ENCODE data around the gene RPTOR.
"Not testable (repeated sequence)": the region's sequence is repeated elsewhere in the genome, so short reads cannot be mapped to it uniquely, and the experiment has no call there.

RPTOR gene

DNA sequence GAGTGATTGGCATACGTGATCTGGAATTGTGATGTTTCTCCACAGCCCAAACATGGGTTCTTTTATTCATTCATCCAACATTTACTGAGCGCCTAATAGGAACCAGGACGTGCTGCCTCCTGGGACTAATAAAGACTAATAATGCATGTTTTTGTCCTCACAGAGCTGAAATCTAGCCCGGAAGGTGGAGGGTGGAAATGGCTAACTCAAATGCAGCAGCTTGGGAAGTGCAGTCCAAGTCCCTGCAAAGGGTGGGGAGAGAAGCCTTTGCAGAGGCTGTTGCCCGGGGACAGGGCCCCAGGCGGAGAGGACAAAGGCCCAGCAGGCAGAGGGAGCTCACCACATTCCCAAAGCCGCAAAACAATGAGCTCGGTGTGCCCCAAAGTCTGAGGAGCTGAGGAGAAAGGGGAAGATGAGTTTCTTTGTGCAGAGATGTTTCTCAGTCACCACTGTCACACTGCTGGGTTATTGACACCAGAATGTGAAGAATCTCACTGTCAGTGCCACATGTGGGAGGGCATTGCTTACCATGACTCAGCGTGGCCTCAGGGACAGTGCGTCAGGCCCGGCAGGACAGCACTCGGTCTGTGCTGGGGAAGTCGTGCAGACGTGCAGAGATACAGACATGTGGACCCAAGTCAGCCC is 328.8 kb downstream of the RPTOR start:
- TF ChIP-seq FOXP2 (optimal IDR thresholded peaks at IDR 0.05; ENCODE audit: control extremely low read depth, extremely low read length, insufficient read depth): no peak
- no peak for TF ChIP-seq EZH2 (IDR thresholded peaks at IDR 0.05)
- TF ChIP-seq POLR2AphosphoS5 (IDR thresholded peaks at IDR 0.05; ENCODE audit: borderline replicate concordance, low read depth, low read length): no peak
- Histone ChIP-seq H3K9ac (ENCODE audit: insufficient read length) (no peak overlapping the region), H3K27ac (no peak overlapping the region), H3K4me3 (no peak overlapping the region), H3K9me3 (ENCODE audit: low read depth, low read length) (no peaks in the 10 kb centered on the region), H3K36me3 (ENCODE audit: insufficient read depth, low read length) (no peaks in the 10 kb centered on the region; the same call in 1 of the 2 replicates)
- no peak for DNase-seq (ENCODE audit: low read depth, low spot score)

DNA sequence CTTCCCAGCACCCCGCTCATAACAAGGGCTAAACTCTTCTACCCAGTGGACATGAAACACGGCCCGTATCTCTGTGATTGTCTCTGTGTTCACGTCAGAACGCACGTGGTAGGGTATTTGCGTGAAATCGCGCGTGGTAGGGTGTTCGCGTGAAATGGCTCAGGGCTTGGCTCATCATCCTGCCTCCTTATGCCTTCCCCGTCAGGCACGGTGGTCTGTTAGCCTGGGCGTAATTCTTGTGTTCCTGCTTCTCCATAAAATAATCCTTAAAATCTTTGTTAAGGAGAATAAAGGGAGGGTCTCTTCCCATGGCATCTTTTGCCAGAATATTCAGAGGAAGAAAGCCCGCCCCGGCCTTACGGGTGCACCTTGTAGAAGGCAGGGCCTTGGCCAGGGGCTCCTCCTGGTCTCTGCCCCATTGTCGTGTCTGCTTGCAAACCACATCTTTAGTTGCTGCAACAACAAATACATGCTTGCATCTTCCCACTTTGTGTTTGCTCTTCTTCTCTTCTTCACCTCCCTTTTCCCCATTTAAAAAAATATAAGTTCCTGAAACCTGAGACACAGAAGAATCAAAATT is 330.3 kb downstream of the RPTOR start:
- H3K9ac ChIP-seq (ENCODE audit: insufficient read length): no peak overlapping the region
- no peaks in the 10 kb centered on the region for H3K9me3 ChIP-seq (ENCODE audit: low read depth, low read length)
- no peak for DNase-seq (ENCODE audit: low read depth, low spot score)
- no peaks in the 10 kb centered on the region; the same call in 1 of the 2 replicates for H3K36me3 ChIP-seq (ENCODE audit: insufficient read depth, low read length)
- H3K27ac ChIP-seq: no peak overlapping the region
- TF ChIP-seq EZH2 (IDR thresholded peaks at IDR 0.05) (no peak), FOXP2 (optimal IDR thresholded peaks at IDR 0.05; ENCODE audit: control extremely low read depth, extremely low read length, insufficient read depth) (no peak), POLR2AphosphoS5 (IDR thresholded peaks at IDR 0.05; ENCODE audit: borderline replicate concordance, low read depth, low read length) (no peak)
- no peak overlapping the region for H3K4me3 ChIP-seq

DNA sequence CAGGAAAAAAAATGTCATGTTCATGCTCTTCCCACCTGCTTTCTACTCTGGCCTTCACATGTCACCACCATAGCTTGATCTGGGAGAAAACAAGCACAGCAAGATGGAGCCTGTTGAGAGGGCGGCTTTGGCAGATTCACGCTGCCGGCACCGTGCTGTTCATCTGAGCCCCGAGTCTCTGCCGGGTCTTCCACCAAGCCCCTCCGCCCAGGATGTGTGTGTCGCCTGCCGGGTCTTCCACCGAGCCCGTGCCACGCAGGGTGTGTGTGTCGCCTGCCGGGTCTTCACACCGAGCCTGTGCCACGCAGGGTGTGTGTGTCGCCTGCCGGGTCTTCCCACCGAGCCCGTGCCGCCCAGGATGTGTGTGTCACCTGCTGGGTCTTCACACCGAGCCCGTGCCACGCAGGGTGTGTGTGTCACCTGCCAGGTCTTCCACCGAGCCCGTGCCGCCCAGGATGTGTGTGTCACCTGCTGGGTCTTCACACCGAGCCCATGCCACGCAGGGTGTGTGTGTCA is 330.9 kb downstream of the RPTOR start:
- H3K36me3 ChIP-seq (ENCODE audit: insufficient read depth, low read length); H3K4me3 ChIP-seq; H3K9me3 ChIP-seq (ENCODE audit: low read depth, low read length); H3K27ac ChIP-seq; H3K9ac ChIP-seq (ENCODE audit: insufficient read length); DNase-seq (ENCODE audit: low read depth, low spot score): not testable (repeated sequence)

DNA sequence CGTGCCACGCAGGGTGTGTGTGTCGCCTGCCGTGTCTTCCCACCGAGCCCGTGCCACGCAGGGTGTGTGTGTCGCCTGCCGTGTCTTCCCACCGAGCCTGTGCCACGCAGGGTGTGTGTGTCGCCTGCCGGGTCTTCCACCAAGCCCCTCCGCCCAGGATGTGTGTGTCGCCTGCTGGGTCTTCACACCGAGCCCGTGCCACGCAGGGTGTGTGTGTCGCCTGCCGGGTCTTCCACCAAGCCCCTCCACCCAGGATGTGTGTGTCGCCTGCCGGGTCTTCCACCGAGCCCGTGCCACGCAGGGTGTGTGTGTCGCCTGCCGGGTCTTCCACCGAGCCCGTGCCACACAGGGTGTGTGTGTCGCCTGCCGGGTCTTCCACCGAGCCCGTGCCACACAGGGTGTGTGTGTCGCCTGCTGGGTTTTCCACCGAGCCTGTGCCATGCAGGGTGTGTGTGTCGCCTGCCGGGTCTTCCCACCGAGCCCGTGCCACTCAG is 331.9 kb downstream of the RPTOR start:
- not testable (repeated sequence) for DNase-seq (ENCODE audit: low read depth, low spot score); H3K9me3 ChIP-seq (ENCODE audit: low read depth, low read length); H3K36me3 ChIP-seq (ENCODE audit: insufficient read depth, low read length); H3K4me3 ChIP-seq; H3K27ac ChIP-seq; H3K9ac ChIP-seq (ENCODE audit: insufficient read length)

DNA sequence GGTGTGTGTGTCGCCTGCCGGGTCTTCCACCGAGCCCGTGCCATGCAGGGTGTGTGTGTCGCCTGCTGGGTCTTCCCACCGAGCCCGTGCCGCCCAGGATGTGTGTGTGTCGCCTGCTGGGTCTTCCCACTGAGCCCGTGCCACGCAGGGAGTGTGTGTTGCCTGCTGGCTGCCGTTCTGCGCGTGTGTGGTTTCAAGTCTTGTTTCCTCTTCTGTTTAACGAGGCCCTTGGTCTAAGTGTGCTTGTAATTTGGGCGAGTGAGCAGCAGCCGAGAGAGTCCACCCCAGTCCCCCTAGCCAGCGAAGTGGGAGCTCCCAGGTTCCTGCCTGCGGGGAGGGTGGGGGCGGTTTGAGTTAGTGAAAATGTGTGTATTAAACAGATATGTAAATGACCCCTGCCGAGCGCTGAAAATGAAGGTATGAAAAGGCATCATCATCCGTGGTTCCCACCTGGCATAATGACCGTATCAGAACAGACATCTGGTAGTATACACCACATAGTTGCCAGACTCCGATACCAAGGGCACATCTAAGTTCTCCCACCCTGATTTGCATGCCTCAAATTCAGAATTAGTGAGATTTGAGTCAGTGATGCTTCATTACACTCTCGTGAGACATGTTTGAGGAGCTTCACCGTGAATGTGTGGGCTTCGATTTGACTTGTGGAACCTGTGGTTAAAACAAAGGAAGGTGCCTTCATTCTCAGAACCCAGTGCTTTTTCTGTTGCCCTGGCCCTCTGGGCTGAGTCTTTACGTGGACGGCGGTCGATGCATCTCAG is 332.5 kb downstream of the RPTOR start:
- no peak for TF ChIP-seq FOXP2 (optimal IDR thresholded peaks at IDR 0.05; ENCODE audit: control extremely low read depth, extremely low read length, insufficient read depth)
- no peak for TF ChIP-seq POLR2AphosphoS5 (IDR thresholded peaks at IDR 0.05; ENCODE audit: borderline replicate concordance, low read depth, low read length)
- TF ChIP-seq EZH2 (IDR thresholded peaks at IDR 0.05): no peak
- no peak overlapping the region for H3K27ac ChIP-seq
- H3K4me3 ChIP-seq: no peak overlapping the region
- DNase-seq (ENCODE audit: low read depth, low spot score): no peak
- H3K9me3 ChIP-seq (ENCODE audit: low read depth, low read length): no peaks in the 10 kb centered on the region
- no peak overlapping the region for H3K9ac ChIP-seq (ENCODE audit: insufficient read length)
- H3K36me3 ChIP-seq (ENCODE audit: insufficient read depth, low read length): no peaks in the 10 kb centered on the region; the same call in 1 of the 2 replicates

DNA sequence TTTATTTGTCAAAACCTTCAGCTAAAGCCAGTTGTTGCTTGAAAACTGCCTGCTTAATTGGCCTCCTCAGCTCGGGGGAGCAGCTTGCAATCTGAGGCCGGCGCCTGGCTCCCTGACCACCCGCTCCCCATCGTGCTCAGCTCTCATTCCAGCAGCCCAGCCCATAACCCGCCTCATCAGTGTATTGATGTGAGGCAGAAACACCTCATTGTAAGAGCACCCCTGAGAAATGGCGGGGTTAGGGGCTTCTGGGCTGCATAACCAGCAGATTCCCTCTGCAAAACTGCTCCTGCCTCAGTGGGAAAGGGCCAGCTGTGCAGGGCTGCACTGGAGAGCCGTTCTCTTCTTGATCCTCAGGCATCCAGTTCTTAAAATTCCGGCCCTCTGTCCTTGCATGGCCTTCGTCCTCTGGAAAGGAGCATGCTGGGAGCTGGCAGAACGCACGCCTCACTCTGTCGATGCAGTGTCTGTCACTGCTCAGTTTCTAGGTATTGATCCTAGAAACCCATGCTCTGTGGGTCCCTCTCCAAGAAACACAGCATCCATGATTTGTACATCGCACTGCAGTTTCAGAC is 333.2 kb downstream of the RPTOR start:
- TF ChIP-seq POLR2AphosphoS5 (IDR thresholded peaks at IDR 0.05; ENCODE audit: borderline replicate concordance, low read depth, low read length) (no peak), FOXP2 (optimal IDR thresholded peaks at IDR 0.05; ENCODE audit: control extremely low read depth, extremely low read length, insufficient read depth) (no peak), EZH2 (IDR thresholded peaks at IDR 0.05) (no peak)
- no peak for DNase-seq (ENCODE audit: low read depth, low spot score)
- no peak overlapping the region for H3K9ac ChIP-seq (ENCODE audit: insufficient read length)
- no peak overlapping the region for H3K4me3 ChIP-seq
- no peaks in the 10 kb centered on the region; the same call in 1 of the 2 replicates for H3K36me3 ChIP-seq (ENCODE audit: insufficient read depth, low read length)
- no peak overlapping the region for H3K27ac ChIP-seq
- no peaks in the 10 kb centered on the region for H3K9me3 ChIP-seq (ENCODE audit: low read depth, low read length)

DNA sequence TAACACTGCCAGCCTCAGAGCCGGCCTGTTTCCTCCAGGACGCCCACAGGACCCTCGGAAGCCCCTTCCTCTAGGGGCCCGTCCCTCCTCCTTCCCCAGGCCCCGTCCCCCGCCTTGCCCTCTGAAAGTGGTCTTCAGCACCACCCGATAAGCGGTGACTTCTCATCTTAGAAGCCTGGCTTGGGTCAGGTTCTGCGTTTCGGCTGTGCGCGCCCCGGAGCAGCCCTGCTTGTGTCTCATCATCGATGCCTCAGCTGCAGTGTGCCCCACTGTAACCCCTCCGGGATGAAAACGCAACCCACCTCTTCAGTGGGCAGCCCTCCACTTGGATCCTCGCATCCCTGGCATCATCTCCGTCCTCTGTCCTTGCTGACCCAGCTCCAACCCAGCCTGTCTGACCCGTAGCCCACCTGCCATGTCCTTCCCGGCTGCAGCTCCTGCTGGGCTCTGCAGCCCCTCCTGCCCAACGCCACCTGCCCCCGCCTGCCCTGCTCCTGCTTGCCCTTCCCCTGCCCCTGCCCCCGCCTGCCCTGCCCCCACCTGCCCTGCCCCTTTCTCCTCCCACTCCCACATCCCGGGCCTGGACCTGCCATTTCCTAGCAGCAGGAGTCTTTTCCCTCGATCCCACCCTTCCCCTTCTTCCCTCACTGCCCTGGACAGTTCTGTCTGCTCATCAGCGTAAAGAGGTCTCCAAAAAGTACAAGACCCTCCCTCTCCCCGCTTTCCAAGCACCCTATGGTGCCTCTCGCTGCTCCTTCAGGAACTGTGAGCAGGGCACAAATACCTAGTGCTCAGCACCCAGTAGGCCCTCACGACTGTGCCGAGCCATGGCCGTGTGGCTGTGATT is 334.5 kb downstream of the RPTOR start:
- no peak for DNase-seq (ENCODE audit: low read depth, low spot score)
- TF ChIP-seq POLR2AphosphoS5 (IDR thresholded peaks at IDR 0.05; ENCODE audit: borderline replicate concordance, low read depth, low read length): no peak
- TF ChIP-seq FOXP2 (optimal IDR thresholded peaks at IDR 0.05; ENCODE audit: control extremely low read depth, extremely low read length, insufficient read depth): no peak
- no peak for TF ChIP-seq EZH2 (IDR thresholded peaks at IDR 0.05)
- no peaks in the 10 kb centered on the region; the same call in 1 of the 2 replicates for H3K36me3 ChIP-seq (ENCODE audit: insufficient read depth, low read length)
- no peaks in the 10 kb centered on the region for H3K9me3 ChIP-seq (ENCODE audit: low read depth, low read length)
- H3K9ac ChIP-seq (ENCODE audit: insufficient read length): no peak overlapping the region
- H3K4me3 ChIP-seq: no peak overlapping the region
- H3K27ac ChIP-seq: no peak overlapping the region
